Stimulated activated CD8-positive, alpha-beta memory T cell treated with anti-CD3 and anti-CD28 coated beads, Interleukin-7, amount 100 ng/mL, for 4 hours (primary cell): ENCODE results near the gene MAPK7.
"Not testable (repeated sequence)": the region's sequence is repeated elsewhere in the genome, so short reads cannot be mapped to it uniquely, and the experiment has no call there.

ENCODE experiments used
- DNase-seq, 2 donors: peaks; one replicate each; pipeline ENCODE4 v3.0.0-alpha.2; 2020; ENCODE audit warnings: low read depth in 2 of 2

MAPK7 gene

DNA sequence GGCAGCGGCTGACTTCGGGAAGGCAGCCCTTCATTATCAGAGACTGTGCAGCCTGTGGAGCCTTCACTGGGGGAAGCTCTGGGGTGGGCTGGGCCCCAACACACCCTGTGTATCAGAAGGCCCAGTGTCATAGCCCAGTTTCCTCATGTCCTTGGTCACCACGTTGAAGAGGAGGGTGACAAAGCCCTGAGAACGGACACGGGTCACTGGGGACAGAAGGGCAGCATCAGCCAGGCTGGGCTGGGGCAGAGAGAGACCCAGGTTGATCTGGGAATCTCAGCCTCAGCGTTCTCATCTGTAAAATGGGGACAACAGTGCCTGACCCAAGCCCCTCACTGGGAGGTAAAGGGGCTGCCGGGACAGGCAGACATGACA lies 35.1 kb upstream of the MAPK7 start:
- DNase-seq = no peak

DNA sequence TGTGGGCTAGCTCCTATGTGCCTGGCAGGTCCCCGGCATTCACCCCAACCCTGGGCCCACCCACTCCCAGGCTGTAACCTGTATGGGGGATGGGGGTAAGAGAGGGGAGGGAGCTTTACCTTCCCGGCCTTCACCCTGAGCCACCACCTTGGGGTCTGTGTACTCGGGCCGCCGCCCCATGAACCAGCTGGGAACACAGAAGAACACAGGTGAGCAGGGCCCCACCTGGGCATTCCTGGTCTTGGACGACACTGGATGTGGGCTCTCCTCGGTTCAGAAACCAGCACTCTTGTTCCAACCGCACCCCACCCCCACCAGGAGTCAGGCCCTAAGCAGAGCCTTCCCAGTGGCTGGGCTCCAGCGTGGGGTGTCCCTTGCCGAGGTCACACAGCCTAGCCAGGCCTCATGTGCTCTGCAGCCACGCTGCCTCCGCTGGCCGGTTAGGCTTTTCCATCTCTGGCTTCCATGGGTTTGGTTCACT lies 34.6 kb upstream of the MAPK7 start:
- no peak for DNase-seq

DNA sequence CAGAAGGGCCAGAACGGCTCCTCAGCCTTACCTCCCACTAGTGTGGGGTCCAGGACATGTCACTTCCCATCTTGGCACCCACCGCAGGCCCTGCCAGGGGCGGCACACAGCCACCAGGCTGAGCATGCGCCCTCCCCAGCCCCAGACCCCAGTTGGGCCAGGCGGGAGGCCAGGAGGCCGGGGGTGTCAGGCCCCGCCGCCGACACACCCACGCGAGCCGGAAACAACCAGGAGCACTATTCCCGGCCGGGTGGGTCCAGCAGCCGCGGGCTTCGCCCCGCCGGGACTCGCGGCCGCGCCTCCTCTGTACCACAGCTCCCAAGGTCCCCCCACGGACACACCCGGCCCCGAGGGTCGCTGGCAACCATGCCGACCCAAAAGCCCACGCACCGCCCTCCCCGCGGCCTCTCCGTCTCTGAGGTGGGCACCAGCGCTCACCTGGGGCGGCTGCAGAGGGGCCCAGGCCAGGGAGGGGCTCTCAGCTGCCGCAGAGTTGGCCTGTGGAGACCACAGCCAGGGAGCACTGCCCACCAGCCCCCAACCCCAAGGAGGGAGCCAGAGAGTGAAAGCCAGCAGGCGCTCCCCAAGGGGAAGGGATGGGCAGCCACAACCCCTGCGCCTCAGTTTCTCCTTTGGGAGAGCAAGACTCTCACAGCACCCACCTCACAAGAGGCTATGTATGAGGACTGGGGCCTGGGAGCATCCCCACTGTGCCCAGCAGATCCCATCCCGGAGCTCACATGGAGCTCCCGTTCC lies 33.8 kb upstream of the MAPK7 start:
- DNase-seq = no peak

DNA sequence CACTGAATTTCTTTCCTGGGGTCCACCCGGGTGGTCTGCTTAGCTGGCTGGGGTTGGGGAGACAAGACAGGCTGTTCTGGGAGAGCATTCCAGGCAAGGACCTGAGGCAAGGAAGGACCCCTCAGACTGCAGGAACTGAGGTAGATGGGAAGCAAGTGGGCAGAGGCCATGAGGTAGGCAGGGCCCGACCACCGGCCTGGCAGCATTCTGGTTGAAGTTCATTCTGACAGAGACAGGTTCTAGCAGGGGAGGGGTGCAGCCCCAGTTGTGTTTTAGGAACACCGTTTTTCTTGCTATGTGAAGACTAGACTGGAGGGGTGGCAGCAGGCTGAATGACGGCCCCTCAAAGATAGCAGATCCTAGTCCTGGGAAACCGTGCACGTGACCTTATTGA lies 33.2 kb upstream of the MAPK7 start:
- no peak for DNase-seq

DNA sequence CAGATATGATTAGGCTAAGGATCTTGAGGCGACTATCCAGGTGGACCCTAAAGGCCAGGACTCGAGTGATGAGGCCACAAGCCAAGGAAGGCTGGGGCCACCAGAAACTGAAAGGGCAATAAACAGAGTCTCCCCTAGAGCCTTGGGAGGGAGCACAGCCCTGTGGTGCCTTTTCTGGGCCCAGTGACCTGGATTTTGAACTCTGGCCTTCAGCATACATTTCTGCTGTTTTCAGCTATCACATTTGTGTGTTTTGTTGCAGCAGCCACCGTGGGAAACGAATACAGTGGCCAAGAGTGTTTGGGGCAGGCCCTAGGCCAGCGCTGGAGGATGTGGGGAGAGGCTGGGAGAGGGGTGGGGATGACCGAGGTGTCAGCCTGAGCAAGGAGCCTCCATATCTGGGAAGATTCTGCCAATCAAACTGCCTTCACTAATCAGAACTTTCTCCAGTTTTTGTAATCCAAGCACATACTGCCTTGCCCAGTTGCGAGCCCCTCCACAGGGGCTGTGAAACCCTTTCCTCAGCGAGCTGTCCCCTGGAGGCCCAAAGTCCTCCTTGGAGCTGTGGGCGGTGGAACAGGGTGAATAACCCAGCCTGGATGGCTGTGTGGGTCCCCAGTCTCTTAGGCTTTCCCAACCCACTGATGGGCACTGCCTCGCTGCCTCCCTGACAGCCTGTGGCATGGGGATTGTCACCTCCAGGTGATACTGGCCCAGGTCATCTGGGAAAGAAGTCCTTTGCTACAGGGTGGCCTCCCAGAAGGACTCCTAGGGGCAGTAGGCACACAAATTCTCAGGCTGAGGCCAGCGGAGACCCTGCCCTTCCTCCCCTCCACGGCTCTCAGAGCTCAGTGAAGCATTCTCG lies 32.6 kb upstream of the MAPK7 start:
- no peak for DNase-seq

DNA sequence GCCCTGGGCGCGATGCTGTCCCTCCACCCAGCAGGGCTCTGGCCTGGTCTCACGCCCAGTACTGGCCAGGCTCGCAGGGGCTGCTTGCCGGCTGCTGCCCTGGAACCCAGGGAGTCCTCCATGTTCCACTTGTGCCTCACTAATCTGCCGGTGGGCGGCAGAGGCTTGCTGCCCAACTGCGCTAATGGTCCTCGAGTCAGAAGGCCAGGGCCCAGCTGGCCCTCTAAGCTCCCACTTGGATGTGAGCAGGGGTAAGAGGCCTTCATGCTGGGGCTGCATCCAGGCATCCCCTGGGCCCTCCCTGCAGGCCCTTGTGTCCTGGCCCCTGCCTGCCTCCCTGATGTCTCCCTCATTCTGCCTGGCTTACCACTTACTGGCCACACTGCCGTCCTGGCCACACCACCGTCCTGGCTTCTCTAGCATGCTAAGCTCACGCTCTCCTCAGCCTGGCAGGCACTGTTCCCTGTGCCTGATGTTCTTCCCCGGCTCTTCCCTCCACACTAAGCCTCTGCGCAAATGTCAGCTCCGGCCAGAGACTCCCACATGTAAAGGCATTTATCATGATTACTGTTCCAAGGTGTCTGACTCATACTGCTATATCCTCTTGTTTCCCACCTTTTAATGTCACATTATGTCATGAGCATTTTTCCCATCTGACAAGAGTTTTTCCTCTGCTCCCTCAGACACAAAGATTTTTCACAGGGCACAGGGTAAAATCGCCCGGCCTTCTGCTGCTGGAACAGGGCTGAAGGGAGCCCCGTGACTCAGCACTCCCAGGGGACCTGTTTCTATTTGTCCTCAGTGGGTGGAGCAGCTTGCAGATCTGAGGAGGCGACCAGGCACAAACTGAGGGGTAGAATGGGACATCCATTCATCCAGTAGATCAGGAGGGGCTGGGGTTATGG lies 31.7 kb upstream of the MAPK7 start:
- DNase-seq = no peak

DNA sequence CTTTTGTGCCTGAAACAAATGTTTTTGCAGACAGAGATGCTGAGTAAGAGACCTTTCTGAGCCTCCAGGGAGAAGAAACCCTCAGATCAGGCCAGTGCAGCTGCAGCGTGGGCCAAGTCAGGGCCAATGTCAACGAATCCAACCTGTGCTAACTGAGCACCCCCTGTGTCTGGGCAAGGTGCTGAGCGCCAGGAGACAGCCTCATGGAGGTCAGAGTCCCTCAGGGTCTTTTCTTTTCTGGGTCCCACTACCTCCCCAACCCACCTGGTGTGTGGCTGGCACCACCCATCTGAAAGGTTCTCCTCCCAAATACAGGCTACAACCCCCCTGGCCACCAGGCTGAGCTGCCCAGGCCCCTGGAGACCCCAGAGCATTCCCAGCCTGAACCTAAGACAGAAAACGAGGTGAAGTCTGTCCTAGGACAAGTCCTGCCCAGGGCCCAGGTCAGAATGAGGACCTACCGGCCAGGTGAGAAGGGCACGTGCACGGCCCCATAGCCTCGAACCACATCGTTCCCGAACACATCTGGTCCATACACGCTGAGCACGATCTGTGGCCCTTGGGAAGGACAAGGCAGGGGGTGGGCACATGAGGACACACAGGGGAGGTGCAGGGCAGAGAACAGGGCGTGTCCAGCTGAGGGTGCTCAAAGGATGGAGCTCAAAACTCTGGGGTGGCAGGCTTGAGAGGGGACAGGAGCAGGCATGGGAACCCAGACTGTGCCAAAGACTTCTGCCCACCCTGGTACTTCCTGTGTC lies 30.8 kb upstream of the MAPK7 start:
- DNase-seq = no peak

DNA sequence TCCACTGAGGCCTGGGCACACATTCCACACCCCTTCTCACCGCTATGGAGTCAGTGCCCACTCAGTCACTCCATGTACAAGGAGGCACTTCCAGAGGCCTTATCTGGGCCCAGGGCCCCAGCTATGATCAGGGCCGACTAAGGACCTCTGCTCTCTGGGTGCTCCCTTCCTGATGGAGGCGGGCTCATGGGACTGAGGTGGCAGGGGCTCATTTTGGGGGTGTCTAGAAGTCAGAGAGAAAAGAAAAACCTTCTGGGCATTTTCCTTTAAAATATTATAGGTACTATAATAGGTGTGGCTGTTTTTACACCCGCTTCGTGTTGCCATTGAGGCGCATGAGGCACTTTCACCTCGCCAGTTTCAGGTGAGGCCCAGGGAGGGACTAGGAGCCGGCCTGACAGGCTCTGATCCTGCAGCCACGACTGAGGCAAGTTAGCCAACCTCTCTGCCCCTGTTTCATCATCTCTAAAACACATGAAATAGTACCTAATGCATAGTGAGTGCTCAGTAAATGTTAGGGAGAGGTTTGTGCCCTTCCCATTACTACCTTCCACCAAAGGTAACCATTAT lies 30.1 kb upstream of the MAPK7 start:
- no peak for DNase-seq

DNA sequence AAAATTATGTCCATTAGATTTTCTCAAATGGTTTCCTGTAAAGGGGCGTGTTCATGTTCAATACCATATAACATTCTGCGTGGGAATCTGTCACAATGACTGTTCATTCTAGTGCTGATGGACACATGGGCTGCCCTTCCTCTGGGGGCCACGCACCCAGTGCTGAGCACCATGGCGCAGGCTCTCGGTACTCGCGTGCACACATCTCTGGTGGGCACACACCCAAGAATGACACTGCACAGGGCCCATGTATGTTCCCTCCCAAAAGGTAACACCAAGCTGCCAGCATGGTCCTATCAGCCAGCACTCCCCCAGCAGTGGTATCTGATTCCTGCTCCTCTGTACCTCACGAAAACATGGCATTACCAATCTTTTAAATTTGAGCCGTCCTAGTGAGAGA lies 29.5 kb upstream of the MAPK7 start:
- DNase-seq = no peak

DNA sequence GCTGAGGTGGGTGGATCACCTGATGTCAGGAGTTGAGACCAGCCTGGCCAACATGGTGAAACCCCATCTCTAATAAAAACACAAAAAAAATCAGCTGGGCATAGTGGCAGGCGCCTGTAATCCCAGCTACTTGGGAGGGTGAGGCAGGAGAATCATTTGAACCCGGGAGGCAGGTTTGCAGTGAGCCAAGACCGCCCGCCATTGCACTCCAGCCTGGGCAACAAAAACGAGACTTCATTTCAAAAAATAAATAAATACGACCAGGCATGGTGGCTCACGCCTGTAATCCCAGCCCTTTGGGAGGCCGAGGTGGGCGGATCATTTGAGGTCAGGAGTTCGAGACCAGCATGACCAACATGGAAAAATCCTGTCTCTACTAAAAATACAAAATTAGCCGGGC lies 24.9 kb upstream of the MAPK7 start:
- not testable (repeated sequence) for DNase-seq

DNA sequence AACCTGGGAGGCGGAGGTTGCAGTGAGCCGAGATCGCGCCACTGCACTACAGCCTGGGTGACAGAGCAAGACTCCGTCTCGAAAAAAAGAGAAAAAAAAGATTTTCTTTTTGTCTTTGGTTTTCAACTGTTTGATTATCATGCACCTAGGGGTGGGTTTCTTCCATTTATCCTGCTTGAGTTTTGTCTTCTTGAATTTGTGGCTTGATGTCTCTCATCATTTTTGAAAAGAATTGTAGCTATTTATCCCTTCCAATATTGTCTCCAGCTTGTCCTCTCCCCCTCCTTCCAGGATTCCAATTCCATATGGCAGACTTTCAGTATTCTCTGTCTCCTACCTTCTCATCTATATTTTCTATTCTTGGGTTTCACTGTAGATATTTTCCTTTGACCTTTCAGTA lies 23.6 kb upstream of the MAPK7 start:
- no peak for DNase-seq

DNA sequence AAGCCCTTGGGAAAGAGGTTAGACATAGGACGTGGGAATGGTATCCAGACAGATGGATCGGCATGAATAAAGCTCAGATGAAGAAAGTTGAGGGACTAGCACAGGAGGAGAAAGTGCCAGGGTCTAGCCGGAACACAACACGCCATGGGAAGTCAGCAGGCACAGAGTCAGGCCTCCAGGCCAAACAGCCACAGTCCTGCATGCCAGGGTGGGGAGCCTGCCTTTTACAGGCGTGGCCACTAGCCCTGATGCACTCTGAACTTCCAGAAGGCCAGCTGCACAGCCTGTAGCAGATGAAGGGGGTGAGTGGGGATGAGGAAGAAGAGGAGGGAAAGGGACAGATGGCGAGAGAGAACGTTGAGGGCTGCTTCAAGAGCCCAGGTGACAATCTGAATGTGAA lies 20.9 kb upstream of the MAPK7 start:
- no peak for DNase-seq

DNA sequence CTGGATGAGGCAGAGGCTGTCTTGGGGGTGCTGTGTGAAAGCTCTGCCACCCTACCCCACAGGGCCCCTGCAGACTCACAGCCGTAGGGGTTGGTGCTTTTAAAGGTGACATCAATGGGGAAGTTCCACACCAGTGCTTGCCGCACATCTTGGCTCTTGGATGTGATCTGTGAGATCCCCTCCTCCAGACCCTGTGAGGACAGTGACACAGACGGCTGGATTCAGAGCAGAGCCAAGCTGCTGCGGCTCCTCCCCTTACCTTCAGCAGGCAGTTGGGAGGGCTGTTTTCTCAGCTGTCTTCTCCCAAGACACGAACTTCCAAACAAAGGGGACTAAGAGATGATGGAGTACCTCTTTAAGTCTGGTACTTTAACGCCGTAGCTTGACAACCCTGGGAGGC lies 20.5 kb upstream of the MAPK7 start:
- DNase-seq = no peak

DNA sequence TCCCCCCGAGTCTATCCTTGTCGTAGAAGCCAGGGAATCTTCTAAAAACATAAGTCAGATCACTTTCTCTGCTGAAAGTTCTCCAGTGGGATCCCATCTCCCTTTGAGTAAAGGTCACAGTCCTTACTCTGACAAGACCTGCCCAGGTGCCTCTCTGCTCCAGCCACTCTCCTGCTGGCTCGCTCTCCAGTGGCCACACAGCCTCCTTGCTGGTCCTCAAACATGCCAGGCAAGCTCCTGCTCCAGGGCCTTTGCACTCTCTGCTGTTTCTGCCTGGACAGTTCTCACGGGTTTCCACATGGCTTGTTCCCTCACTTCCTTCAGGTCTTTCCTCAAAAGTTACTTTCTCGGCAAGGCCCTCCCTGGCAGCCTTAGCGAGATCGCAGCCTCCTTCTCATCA lies 19.1 kb upstream of the MAPK7 start:
- no peak for DNase-seq

DNA sequence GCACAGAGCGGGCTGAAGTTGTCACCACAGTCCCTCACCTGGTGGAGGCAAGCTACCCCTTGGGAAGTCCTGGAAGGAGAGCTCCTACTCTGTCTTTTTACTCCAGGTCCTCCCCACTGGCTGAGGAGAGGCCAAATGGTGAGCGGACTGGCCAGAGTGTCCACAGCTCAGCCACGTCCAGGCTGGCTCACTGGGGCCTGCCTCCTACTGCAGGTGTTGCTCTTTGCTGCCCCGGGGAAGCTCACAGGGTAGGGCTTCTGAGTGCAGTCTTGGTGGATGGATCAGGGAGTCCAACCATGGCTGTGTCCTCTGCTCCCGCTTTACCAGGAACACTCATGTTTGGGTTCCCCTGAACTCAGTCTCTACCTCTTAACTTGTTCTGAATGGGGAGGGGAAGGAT lies 18.4 kb upstream of the MAPK7 start:
- DNase-seq = no peak

DNA sequence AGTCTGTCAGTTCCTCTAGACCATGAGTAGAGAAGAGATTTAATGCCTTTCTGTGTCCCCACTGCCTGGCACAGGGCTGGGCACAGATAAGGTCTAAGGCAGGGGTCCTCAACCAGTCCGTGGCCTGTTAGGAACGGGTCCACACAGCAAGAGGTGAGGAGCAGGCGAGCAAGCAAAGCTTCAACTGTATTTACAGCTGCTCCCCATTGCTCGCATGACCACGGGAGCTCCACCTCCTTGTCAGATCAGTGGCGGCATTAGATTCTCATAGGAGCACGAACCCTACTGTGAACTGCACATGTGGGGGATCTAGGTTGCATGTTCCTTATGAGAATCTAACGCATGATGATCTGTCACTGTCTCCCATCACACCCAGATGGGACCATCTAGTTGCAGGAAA lies 17.5 kb upstream of the MAPK7 start:
- DNase-seq = no peak

DNA sequence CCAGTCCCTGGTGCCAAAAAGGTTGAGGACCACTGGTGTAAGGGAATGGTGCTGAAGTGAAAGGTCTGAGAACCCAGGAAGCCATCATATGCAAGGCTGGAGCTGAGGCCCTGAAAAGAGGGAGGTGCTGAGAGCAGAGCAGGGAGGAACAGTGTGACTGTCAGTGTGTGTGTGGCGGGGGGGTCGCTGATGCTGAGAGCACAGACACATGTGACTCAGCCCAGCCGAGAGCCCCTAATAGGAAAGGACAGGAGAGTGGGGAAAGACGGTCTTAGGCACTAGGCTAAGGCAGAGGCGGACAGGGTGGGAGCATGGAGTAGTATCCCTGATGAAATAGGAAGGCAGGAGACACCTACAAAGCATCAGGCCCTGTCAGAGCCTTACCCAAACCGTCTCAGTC lies 17.0 kb upstream of the MAPK7 start:
- no peak for DNase-seq

DNA sequence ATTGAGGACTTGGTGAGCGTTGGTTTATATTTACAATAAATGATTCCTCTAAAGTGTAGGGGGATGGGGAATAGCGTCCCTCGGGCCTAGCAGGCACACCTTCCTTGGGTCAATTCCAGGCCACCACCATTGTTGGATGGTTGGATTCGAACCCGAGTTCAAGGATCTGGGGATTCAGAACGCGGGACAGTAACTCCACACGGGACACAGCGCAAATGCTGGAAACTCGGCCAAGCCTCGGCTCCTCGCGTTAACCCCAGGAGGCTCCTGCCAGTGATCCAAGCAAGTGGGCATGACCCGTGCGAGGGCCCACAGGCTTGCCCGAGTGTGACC lies 16.4 kb upstream of the MAPK7 start:
- DNase-seq = no peak

DNA sequence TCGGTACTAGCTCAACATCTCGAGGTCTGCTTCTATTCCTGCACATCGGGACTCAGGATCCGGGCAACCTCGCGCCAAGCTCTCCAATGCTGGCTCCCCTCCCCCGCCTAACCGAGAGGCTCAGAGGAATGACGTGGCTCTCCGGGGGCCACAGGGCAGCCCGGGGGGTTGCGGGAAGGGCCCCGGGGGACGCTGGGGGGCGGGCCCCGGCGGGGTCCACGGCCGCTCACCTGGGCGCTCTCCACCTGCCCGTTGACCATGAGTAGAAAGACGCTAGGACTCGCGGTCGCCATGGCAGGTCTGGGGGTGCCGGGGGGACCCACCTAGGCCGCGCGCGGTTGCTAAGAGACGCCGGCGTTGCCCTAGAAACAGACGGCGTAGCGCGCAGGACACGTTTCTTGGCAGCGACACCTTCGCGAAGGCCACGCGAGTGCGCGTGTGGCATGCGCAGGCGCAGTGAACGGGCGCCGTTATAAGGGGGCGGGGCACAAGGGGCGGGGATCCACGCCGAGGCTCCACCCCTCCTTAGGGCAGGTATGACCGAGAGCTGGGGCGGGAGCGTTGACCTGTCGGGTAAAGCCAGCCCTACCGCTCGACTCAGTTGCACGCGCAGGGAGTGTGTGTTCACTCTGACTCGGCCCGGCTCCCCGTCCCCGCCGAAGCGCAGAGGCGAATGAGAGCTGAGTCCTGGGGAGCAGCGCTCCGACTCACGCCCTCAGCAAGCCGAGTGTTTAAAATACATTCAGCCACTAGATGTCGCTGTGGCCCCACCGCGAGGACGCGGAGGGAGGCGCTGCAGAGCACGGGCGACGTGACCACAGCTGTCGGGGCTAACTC lies 15.8 kb upstream of the MAPK7 start, which contains the start of gene B9D1:
B9D1 (minus strand) TSS at position 447 of the 837 bp plus-strand sequence; CDS start at position 293, 154 bp downstream.
- peak; percentile 87 to 90 for DNase-seq

DNA sequence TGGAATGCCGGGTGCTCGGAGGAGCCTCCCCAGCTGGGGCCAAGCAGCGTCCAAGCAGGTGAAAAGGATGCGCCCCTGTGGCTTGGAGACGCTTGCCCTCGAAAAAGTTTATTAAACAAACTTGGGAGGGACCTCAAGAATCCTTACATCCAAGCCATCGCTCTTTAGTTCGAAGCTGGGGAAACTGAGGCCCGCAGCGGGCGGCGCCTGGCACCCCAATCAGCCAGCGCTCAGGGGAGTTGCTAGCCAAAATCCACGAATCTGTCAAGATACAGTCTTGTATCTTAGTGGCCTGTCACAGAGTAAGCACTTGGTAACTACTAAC lies 15.2 kb upstream of the MAPK7 start:
- no peak for DNase-seq
